Neural progenitor cell (in vitro differentiated cells): Measurements from ENCODE around the gene ERICH2. TPM values are rescaled to one million over a fixed set of nuclear protein-coding genes. Genes with fewer than 3 reads are reported as not detected.
A peak's percentile ranks its signal among the peaks of the same experiment; 100 is the strongest.

Experiments used
- DNase-seq: peaks from one replicate; pipeline ENCODE4 v3.0.0-alpha.2; 2016; ENCODE audit warnings: low spot score
- H2AFZ ChIP-seq: fragments of 200-600 bp; sonication (generic); replicated peaks from 2 replicates; pipeline ENCODE4 v1.6.1; 2016; ENCODE audit warnings: antibody characterized with exemption
- H3F3A ChIP-seq: fragments of 200-600 bp; sonication (generic); 2 replicates; pipeline ENCODE4 v1.6.1; 2016; ENCODE audit warnings: antibody characterized with exemption, low read depth
- H3K27ac ChIP-seq: fragments of 200-600 bp; sonication (generic); 2 replicates; pipeline ENCODE4 v1.5.1; 2016; ENCODE audit warnings: mild to moderate bottlenecking
- H3K27me3 ChIP-seq: fragments of 200-600 bp; sonication (generic); 2 replicates; pipeline ENCODE4 v1.6.1; 2016; ENCODE audit warnings: mild to moderate bottlenecking, moderate library complexity
- H3K36me3 ChIP-seq: fragments of 200-600 bp; sonication (generic); 2 replicates; pipeline ENCODE4 v1.5.1; 2016
- H3K4me1 ChIP-seq: fragments of 200-600 bp; sonication (generic); 2 replicates; pipeline ENCODE4 v1.6.1; 2016; ENCODE audit warnings: mixed run types
- H3K4me2 ChIP-seq: fragments of 200-600 bp; sonication (generic); 2 replicates; pipeline ENCODE4 v1.6.1; 2016
- H3K4me3 ChIP-seq: fragments of 200-600 bp; sonication (generic); 2 replicates; pipeline ENCODE4 v1.5.1; 2016
- H3K79me2 ChIP-seq: fragments of 200-600 bp; sonication (generic); 2 replicates; pipeline ENCODE4 v1.6.1; 2016; ENCODE audit warnings: low read depth
- H3K9ac ChIP-seq: fragments of 200-600 bp; sonication (generic); 2 replicates; pipeline ENCODE4 v1.6.1; 2016
- H3K9me3 ChIP-seq: fragments of 200-600 bp; sonication (generic); 2 replicates; pipeline ENCODE4 v1.5.1; 2016; ENCODE audit warnings: low read depth
- H4K20me1 ChIP-seq: fragments of 200-600 bp; sonication (generic); 2 replicates; pipeline ENCODE4 v1.6.1; 2016; ENCODE audit warnings: low read depth
- H3K27ac Mint-ChIP-seq: 3 replicates; pipeline ENCODE4 v1.8.0; 2021; ENCODE audit warnings: mixed read lengths
- H3K27me3 Mint-ChIP-seq: 2 replicates; pipeline ENCODE4 v1.8.0; 2022; ENCODE audit warnings: low read depth, mild to moderate bottlenecking, inconsistent platforms, moderate library complexity, mixed read lengths; ENCODE audit not compliant: insufficient read depth
- H3K36me3 Mint-ChIP-seq: 3 replicates; pipeline ENCODE4 v1.8.0; 2021; ENCODE audit warnings: mixed read lengths
- H3K4me1 Mint-ChIP-seq: 3 replicates; pipeline ENCODE4 v1.8.0; 2021; ENCODE audit warnings: mixed read lengths
- H3K4me3 Mint-ChIP-seq: 3 replicates; pipeline ENCODE4 v1.8.0; 2021; ENCODE audit warnings: mild to moderate bottlenecking, moderate library complexity, mixed read lengths
- H3K9me3 Mint-ChIP-seq: 3 replicates; pipeline ENCODE4 v1.8.0; 2020; ENCODE audit warnings: mixed read lengths
- EZH2 ChIP-seq: fragments of 200-600 bp; sonication (generic); IDR thresholded peaks from 2 replicates; pipeline ENCODE4 v1.6.1; 2017; ENCODE audit warnings: antibody characterized with exemption, mild to moderate bottlenecking, moderate library complexity
- EZH2phosphoT487 ChIP-seq: fragments of 200-600 bp; sonication (generic); IDR thresholded peaks from 2 replicates; pipeline ENCODE4 v1.6.1; 2017; ENCODE audit warnings: antibody characterized with exemption
- small RNA-seq: library from RNA; depleted of rRNA; stranded (forward); fragments of <200 nt; gene quantifications from one replicate; pipeline ENCODE3, GENCODE V24; 2015
- total RNA-seq: library from RNA; depleted of rRNA; stranded (reverse); fragments of >200 nt; gene quantifications from 2 replicates; pipeline ENCODE4 v1.2.3, GENCODE V29; 2015; ENCODE audit warnings: low replicate concordance
- TF ChIP-seq, protein P1 (sequence below): fragments of 200-600 bp; sonication (generic); IDR thresholded peaks from 2 replicates; pipeline ENCODE4 v1.5.1; 2017; ENCODE audit warnings: antibody characterized with exemption, mild to moderate bottlenecking

Gene ERICH2
- total RNA-seq, 1 donor from 2014 or later, result 2.7 TPM

DNA sequence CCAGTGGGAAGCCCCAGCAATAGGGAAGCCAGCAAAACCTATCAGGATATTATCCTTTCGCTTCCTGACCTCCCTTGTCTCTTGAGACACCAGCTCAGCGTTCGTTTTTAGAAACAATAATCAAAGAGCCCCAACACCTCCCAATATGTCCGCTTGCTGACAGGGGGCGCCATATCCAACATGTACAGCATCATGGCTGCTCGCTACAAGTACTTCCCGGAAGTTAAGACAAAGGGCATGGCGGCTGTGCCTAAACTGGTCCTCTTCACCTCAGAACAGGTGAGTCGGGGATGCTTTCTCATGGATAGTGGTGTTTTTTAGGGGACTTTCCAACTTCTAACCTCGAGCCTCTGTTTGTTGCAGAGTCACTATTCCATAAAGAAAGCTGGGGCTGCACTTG, 75.2 kb downstream of the ERICH2 start:
- Mint-ChIP-seq H3K9me3 (no peaks in the 10 kb centered on the region), H3K4me3 (no peak overlapping the region), H3K27me3 (no peaks in the 10 kb centered on the region), H3K27ac (no peak overlapping the region), H3K36me3 (peaks cover 3% of the 10 kb centered on the region), H3K4me1 (peaks cover 8% of the 10 kb centered on the region)
- H3K4me2 ChIP-seq, result no peak overlapping the region
- no peaks in the 10 kb centered on the region for H3K27me3 ChIP-seq
- DNase-seq, result peak; percentile 55
- no peak overlapping the region for H3K4me3 ChIP-seq
- H3K27ac ChIP-seq, result no peak overlapping the region
- H2AFZ ChIP-seq, result no peak overlapping the region
- no peaks in the 10 kb centered on the region for H4K20me1 ChIP-seq
- no peak overlapping the region for H3K9ac ChIP-seq
- H3K9me3 ChIP-seq, result no peaks in the 10 kb centered on the region
- H3K36me3 ChIP-seq, result no peaks in the 10 kb centered on the region
- TF ChIP-seq, protein P1, sequence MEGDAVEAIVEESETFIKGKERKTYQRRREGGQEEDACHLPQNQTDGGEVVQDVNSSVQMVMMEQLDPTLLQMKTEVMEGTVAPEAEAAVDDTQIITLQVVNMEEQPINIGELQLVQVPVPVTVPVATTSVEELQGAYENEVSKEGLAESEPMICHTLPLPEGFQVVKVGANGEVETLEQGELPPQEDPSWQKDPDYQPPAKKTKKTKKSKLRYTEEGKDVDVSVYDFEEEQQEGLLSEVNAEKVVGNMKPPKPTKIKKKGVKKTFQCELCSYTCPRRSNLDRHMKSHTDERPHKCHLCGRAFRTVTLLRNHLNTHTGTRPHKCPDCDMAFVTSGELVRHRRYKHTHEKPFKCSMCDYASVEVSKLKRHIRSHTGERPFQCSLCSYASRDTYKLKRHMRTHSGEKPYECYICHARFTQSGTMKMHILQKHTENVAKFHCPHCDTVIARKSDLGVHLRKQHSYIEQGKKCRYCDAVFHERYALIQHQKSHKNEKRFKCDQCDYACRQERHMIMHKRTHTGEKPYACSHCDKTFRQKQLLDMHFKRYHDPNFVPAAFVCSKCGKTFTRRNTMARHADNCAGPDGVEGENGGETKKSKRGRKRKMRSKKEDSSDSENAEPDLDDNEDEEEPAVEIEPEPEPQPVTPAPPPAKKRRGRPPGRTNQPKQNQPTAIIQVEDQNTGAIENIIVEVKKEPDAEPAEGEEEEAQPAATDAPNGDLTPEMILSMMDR, result peak; percentile 58
- no peak for TF ChIP-seq EZH2phosphoT487
- H3F3A ChIP-seq, result no peaks in the 10 kb centered on the region
- H3K79me2 ChIP-seq, result no peaks in the 10 kb centered on the region
- H3K4me1 ChIP-seq, result no peaks in the 10 kb centered on the region

DNA sequence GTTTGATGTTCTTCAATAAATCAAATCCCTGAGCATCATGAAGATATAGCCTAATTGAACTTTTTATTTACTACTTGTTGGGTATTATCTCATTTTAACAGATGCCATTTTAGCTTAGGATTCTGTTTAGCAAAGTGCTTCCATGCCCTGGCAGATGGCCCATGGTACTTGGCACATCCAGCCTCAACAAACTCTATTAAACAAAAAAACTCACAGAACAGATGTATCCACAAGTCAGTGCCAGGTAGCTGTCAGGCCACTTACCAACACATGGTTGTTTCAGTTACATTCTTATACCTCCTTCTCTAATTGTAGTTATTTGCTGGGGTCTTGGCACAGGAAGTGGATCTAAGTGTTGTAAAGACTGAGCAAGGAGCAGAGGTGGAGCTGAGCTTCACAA, 76.1 kb downstream of the ERICH2 start:
- H3K9me3 Mint-ChIP-seq, result no peaks in the 10 kb centered on the region
- no peak overlapping the region for H3K4me3 ChIP-seq

DNA sequence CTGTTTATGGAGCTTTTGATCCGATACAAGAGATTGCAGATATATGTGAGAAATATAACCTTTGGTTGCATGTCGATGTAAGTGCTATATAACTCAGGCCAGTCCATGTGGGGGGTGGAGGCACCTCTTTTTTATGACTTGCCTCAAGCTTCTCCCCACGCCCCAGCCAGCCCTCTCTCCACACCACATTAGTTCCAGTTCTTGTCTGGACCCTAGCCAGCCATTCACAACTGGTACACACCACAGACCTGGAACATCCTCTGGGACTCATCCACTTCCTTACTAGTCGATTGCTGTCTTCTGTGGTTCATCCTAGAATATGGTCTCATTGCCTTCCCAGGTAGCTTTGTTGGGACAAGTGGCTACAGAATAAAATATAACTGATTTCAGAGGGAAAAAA, 77.5 kb downstream of the ERICH2 start:
- no peaks in the 10 kb centered on the region for H3K27me3 ChIP-seq
- H4K20me1 ChIP-seq, result no peaks in the 10 kb centered on the region
- H3K4me2 ChIP-seq, result no peak overlapping the region
- H3K27ac ChIP-seq, result no peak overlapping the region
- TF ChIP-seq, protein P1, result no peak
- TF ChIP-seq EZH2phosphoT487, result no peak
- no peak for TF ChIP-seq EZH2
- H3K4me1 ChIP-seq, result no peaks in the 10 kb centered on the region
- H3F3A ChIP-seq, result no peaks in the 10 kb centered on the region
- Mint-ChIP-seq H3K4me3 (no peak overlapping the region), H3K9me3 (no peaks in the 10 kb centered on the region), H3K36me3 (no peaks in the 10 kb centered on the region), H3K27me3 (no peaks in the 10 kb centered on the region), H3K27ac (no peak overlapping the region), H3K4me1 (peaks cover 1% of the 10 kb centered on the region)
- no peak overlapping the region for H2AFZ ChIP-seq
- H3K9ac ChIP-seq, result no peak overlapping the region
- no peaks in the 10 kb centered on the region for H3K36me3 ChIP-seq
- H3K79me2 ChIP-seq, result no peaks in the 10 kb centered on the region
- H3K9me3 ChIP-seq, result no peaks in the 10 kb centered on the region
- no peak overlapping the region for H3K4me3 ChIP-seq
- no peak for DNase-seq

More for the DNA sequence above, 76.1 kb downstream of the ERICH2 start:
- peaks cover 8% of the 10 kb centered on the region for H3K4me1 Mint-ChIP-seq
- no peak overlapping the region for H3K4me2 ChIP-seq
- H4K20me1 ChIP-seq, result no peaks in the 10 kb centered on the region
- TF ChIP-seq, protein P1, result no peak
- TF ChIP-seq EZH2phosphoT487, result no peak
- TF ChIP-seq EZH2, result no peak
- no peak for DNase-seq
- H3K79me2 ChIP-seq, result no peaks in the 10 kb centered on the region
- no peak overlapping the region for H3K4me3 Mint-ChIP-seq
- no peak overlapping the region for H3K27ac ChIP-seq
- H3K9ac ChIP-seq, result no peak overlapping the region
- no peaks in the 10 kb centered on the region for H3K36me3 ChIP-seq
- H3K4me1 ChIP-seq, result no peaks in the 10 kb centered on the region
- no peaks in the 10 kb centered on the region for H3K27me3 ChIP-seq
- H2AFZ ChIP-seq, result no peak overlapping the region
- H3K9me3 ChIP-seq, result no peaks in the 10 kb centered on the region
- H3K27me3 Mint-ChIP-seq, result no peaks in the 10 kb centered on the region
- no peaks in the 10 kb centered on the region for H3F3A ChIP-seq
- H3K36me3 Mint-ChIP-seq, result no peaks in the 10 kb centered on the region
- no peak overlapping the region for H3K27ac Mint-ChIP-seq

Small RNA genes lying within 50 kb of the gene (small RNA-seq; reads per million reads assigned to genes)
- gene RF00019, result not detected

Other genes starting within 250 kb of the ERICH2 start
- 3.0 and 8.5 TPM in 2 replicates for gene SP5, start 55.0 kb upstream of the ERICH2 start, total RNA-seq
- gene GAD1, start 46.5 kb downstream of the ERICH2 start, total RNA-seq, result 5.2 and 10.7 TPM in 2 replicates
- 38.3 and 67.1 TPM in 2 replicates for gene GORASP2, start 158.9 kb downstream of the ERICH2 start, total RNA-seq